ENCODE results near the gene GPC1. TPM values are rescaled to one million over a fixed set of nuclear protein-coding genes. Genes with fewer than 3 reads are reported as not detected.
A peak's percentile ranks its signal among the peaks of the same experiment; 100 is the strongest.

Gene GPC1
- total RNA-seq, 2 donors from 2014 or later = 80.7 to 447 TPM

GRCh38 chr2:240455272-240455646, 19.8 kb downstream of the GPC1 start:
- Histone ChIP-seq H3K4me1 (replicated peaks) (peaks cover 36% of the 10 kb centered on the region), H3K27me3 (replicated peaks; ENCODE audit: insufficient read depth) (no peaks in the 10 kb centered on the region), H3K27ac (peak overlapping the region; percentile 82 to 90), H3K36me3 (no peaks in the 10 kb centered on the region), H3K9me3 (no peaks in the 10 kb centered on the region), H3K4me3 (no peak overlapping the region)
- intact Hi-C loops (cut with DNase I) = loop anchor here (10.0 kb wide), 1 partner anchor 110 kb away; the partner anchor contains the start of genes DUSP28 and RNPEPL1
- 63% methylated on average over 7 of the region's 7 CpGs for WGBS
- TF ChIP-seq, protein P1, sequence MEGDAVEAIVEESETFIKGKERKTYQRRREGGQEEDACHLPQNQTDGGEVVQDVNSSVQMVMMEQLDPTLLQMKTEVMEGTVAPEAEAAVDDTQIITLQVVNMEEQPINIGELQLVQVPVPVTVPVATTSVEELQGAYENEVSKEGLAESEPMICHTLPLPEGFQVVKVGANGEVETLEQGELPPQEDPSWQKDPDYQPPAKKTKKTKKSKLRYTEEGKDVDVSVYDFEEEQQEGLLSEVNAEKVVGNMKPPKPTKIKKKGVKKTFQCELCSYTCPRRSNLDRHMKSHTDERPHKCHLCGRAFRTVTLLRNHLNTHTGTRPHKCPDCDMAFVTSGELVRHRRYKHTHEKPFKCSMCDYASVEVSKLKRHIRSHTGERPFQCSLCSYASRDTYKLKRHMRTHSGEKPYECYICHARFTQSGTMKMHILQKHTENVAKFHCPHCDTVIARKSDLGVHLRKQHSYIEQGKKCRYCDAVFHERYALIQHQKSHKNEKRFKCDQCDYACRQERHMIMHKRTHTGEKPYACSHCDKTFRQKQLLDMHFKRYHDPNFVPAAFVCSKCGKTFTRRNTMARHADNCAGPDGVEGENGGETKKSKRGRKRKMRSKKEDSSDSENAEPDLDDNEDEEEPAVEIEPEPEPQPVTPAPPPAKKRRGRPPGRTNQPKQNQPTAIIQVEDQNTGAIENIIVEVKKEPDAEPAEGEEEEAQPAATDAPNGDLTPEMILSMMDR (IDR thresholded peaks at IDR 0.05) = no peak
- TF ChIP-seq POLR2A (IDR thresholded peaks at IDR 0.05) = no peak
- no peak for TF ChIP-seq POLR2AphosphoS5 (IDR thresholded peaks at IDR 0.05)
- no peak for DNase-seq (ENCODE audit: low spot score)

- Histone ChIP-seq H3K27me3 (replicated peaks; ENCODE audit: insufficient read depth) (no peaks in the 10 kb centered on the region), H3K36me3 (no peaks in the 10 kb centered on the region), H3K27ac (peak overlapping the region; percentile 82 to 90), H3K9me3 (no peaks in the 10 kb centered on the region), H3K4me1 (replicated peaks) (peaks cover 36% of the 10 kb centered on the region), H3K4me3 (peak overlapping the region; percentile 18 to 22)
- DNase-seq (ENCODE audit: low spot score) = no peak
- TF ChIP-seq, protein P1 (IDR thresholded peaks at IDR 0.05) = peak in 1 of 4 experiments; percentile 7
- TF ChIP-seq POLR2AphosphoS5 (IDR thresholded peaks at IDR 0.05) = no peak
- 17% methylated on average over 51 of the region's 55 CpGs for WGBS
- intact Hi-C loops (cut with DNase I) = loop anchor here (10.0 kb wide), 1 partner anchor 109 kb away; the partner anchor contains the start of genes DUSP28 and RNPEPL1
These were observed 20.4 kb downstream of the GPC1 start for GRCh38 chr2:240455647-240456446.

GRCh38 chr2:240456447-240457222, 21.2 kb downstream of the GPC1 start:
- Histone ChIP-seq H3K4me3 (peak overlapping the region; percentile 18 to 22), H3K4me1 (replicated peaks) (peaks cover 29% of the 10 kb centered on the region), H3K27ac (peak overlapping the region; percentile 82 to 90)

DNA sequence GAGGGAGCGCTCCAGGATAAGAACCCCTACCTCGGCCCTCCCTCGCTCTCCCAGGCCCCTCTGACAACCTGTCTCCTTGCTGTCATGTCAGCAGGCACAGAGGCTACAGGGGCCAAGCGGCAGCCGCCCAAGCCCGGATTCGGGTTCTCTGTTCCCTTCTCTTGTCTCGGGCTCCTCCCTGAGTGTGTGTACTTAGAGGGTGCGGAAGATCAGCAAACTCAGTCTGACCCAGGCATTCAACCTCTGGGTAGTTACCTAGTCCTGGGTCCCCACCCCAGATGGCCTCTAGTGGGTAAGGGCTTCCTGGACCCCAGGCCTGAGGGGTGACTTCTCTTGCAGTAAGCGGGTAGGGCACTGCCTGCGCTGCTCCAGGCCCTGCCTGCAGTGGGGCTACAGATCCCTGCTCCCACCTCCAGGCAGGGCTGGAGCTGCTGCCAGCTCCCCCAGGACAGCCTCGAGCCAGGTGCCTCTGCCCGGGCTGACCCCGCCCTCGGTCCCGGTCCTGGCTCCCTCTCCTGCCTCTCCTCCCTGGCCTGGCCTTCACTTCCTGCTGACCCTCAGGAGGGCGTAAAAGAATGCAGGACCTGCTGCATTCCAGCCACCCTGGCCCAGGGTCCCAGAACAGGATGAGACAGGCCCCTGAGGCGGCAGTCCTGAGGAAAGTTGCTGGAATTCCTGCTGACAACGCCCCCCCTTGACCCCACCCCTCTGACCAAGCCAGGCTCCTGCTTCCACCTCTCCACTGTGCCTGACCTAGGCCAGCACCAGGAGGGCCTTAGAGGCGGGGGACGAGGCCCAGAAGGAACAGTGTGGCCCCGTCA, 22.0 kb downstream of the GPC1 start:
- 58% methylated on average over 20 of the region's 22 CpGs for WGBS

More at GRCh38 chr2:240456447-240457222, 21.2 kb downstream of the GPC1 start:
- no peaks in the 10 kb centered on the region for H3K27me3 ChIP-seq (replicated peaks; ENCODE audit: insufficient read depth)
- WGBS = 57% methylated on average over 16 of the region's 17 CpGs
- TF ChIP-seq, protein P1 (IDR thresholded peaks at IDR 0.05) = no peak
- peak; percentile 11 for TF ChIP-seq POLR2AphosphoS5 (IDR thresholded peaks at IDR 0.05)
- H3K36me3 ChIP-seq = no peaks in the 10 kb centered on the region
- H3K9me3 ChIP-seq = no peaks in the 10 kb centered on the region
- intact Hi-C loops (cut with DNase I) = loop anchor here (10.0 kb wide), 1 partner anchor 108 kb away; the partner anchor contains the start of genes DUSP28 and RNPEPL1
- DNase-seq (ENCODE audit: low spot score) = no peak

More for the DNA sequence above, 22.0 kb downstream of the GPC1 start:
- intact Hi-C loops (cut with DNase I) = loop anchor here (10.0 kb wide), 1 partner anchor 107 kb away; the partner anchor contains the start of genes DUSP28 and RNPEPL1
- peak overlapping the region; percentile 82 to 90 for H3K27ac ChIP-seq
- H3K4me3 ChIP-seq = no peak overlapping the region
- TF ChIP-seq, protein P1 (IDR thresholded peaks at IDR 0.05) = no peak
- TF ChIP-seq POLR2AphosphoS5 (IDR thresholded peaks at IDR 0.05) (no peak), POLR2A (IDR thresholded peaks at IDR 0.05) (no peak)
- no peaks in the 10 kb centered on the region for H3K36me3 ChIP-seq
- no peaks in the 10 kb centered on the region for H3K27me3 ChIP-seq (replicated peaks; ENCODE audit: insufficient read depth)
- DNase-seq (ENCODE audit: low spot score) = no peak
- H3K9me3 ChIP-seq = no peaks in the 10 kb centered on the region
- peaks cover 22% of the 10 kb centered on the region for H3K4me1 ChIP-seq (replicated peaks)
